Activated CD4-positive, alpha-beta T cell treated with anti-CD3 and anti-CD28 coated beads, Interleukin-2, amount 50 U/mL, for 16 hours (primary cell): ENCODE data around the gene RPL23.

Experiments
- DNase-seq: peaks from one replicate; pipeline ENCODE4 v3.0.0-alpha.2; 2020

Gene RPL23

GRCh38 chr17:38853292-38854219 is at the start of gene RPL23:
Gene RPL23, minus strand, starts transcription at chr17:38853721. Its CDS starts 11 bp downstream, at chr17:38853710.
- peak; percentile 97 for DNase-seq

- DNase-seq = peak; percentile 59
These were observed 47.6 kb upstream of the RPL23 start for GRCh38 chr17:38900978-38901656.

GRCh38 chr17:38899421-38899820 is 45.9 kb upstream of the RPL23 start:
- DNase-seq = no peak

- peak; percentile 93 for DNase-seq
These were observed 45.4 kb upstream of the RPL23 start for GRCh38 chr17:38898812-38899348.

- DNase-seq = peak; percentile 31
These were observed 44.8 kb upstream of the RPL23 start for GRCh38 chr17:38898291-38898679.

GRCh38 chr17:38897671-38898290 is 44.3 kb upstream of the RPL23 start:
- DNase-seq = no peak

GRCh38 chr17:38897176-38897575 is 43.7 kb upstream of the RPL23 start:
- DNase-seq = no peak

- DNase-seq = no peak
These were observed 42.9 kb upstream of the RPL23 start for GRCh38 chr17:38896346-38896954.

GRCh38 chr17:38894276-38894675 is 40.8 kb upstream of the RPL23 start:
- DNase-seq = no peak

- peak; percentile 48 for DNase-seq
These were observed 40.1 kb upstream of the RPL23 start for GRCh38 chr17:38893607-38894006.

GRCh38 chr17:38893113-38893512 is 39.6 kb upstream of the RPL23 start:
- no peak for DNase-seq

- DNase-seq = no peak
These were observed 39.1 kb upstream of the RPL23 start for GRCh38 chr17:38892620-38893019.

- DNase-seq = no peak
These were observed 38.6 kb upstream of the RPL23 start for GRCh38 chr17:38892083-38892482.

- no peak for DNase-seq
These were observed 37.9 kb upstream of the RPL23 start for GRCh38 chr17:38891441-38891840.

- DNase-seq = no peak
These were observed 36.9 kb upstream of the RPL23 start for GRCh38 chr17:38890410-38890746.

- DNase-seq = no peak
These were observed 36.4 kb upstream of the RPL23 start for GRCh38 chr17:38889745-38890409.

- DNase-seq = no peak
These were observed 35.3 kb upstream of the RPL23 start for GRCh38 chr17:38888842-38889241.

- DNase-seq = no peak
These were observed 33.1 kb upstream of the RPL23 start for GRCh38 chr17:38886643-38887010.

GRCh38 chr17:38885728-38886642 is 32.5 kb upstream of the RPL23 start:
- no peak for DNase-seq

GRCh38 chr17:38885044-38885727 is 31.7 kb upstream of the RPL23 start:
- no peak for DNase-seq
